GM10847 (cell line): Measurements from ENCODE around the gene SORD.

ENCODE experiments used
- POLR2A ChIP-seq: IDR thresholded peaks from 2 replicates; pipeline ENCODE4 v1.6.1; 2011; ENCODE audit not compliant: insufficient read length; ENCODE audit errors: extremely low read depth

SORD gene

DNA sequence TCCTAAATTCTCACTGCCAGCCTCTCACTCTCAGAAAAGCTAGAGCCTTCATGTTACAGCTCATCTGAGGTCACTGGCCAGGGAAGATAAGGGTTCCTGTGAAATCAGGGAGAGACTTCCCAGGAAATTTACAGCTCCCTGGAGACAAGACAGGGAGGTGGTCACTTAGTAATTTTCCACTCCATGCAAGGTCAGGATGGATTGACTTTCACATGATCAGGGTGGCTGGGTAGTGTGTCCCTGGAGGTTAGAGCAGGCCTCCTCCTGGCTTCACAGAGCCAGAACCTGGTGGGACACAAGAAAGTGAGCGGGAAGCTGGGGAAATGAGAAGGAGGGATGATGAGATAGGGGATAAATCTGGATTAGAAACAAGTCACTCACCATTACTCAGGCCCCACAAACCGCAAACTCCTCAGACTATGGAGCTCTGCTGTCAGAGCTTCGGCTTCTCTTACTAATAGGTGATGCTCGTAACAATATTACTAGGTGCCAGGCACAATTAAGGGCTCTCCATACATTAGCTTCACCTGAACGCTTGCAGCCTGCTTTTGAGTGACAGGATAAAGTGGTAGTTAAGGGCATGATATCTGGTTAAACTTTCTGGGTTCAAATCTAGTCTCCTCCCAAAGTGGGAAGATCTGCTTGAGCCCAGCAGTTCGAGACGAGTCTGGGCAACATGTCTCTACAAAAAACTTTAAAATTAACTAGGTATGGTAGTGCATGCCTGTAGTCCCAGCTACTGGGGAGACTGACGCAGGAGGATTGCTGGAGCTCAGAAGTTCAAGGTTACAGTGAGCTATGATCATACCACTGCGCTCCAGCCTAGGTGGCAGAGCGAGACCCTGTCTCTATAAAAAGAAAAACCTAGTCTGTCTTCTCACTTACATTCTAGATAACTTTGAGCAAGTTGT, 66.1 kb downstream of the SORD start:
- TF ChIP-seq POLR2A: no peak

DNA sequence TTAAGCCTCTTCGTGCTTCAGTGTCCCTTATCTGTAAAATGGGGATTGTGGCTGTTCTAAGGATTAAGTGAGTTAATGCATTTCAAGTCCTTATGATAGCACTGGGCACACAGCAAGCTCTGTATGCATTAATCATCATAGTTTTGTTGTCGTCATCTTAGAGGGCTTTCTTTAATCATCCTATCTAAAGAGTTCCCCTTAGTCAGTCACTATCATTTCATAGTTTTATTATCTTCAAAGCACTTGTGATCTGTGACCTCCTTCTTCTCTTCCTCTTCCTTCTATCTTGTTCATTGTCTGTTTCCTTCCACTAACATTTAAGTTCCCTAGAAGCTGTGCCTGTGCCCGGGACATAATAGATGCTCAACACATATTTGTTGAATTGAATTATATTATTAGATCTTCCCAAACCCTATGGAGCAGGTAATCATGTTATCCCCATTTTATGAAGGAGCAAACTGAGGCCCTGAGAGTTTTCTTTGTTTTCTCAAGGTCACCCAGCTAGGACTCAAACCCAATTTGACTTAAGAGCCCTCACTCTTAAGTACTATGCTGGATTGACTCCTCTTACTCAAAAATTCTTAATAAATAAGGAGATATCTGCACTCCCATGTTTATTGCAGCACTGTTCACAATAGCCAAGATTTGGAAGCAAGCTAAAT, 66.8 kb downstream of the SORD start:
- TF ChIP-seq POLR2A: no peak

DNA sequence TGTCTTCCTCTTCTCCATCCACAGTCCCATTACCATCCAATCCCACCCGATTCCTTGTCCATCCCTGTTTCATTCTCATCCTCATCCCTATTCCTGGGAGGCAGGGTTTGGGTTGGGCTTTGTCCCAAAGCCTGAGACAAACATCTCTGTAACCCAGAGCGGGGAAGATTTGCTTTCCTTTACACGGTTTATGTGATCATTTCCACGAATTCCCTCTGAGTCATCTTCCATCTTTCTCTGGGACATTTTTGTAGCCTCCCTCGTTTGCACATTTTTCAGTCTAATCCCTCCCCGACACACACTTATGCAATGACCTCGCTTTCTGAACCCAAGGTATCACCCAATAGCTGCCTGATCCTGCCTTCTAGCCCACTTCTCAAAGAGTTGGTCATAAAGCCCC, 68.2 kb downstream of the SORD start:
- no peak for TF ChIP-seq POLR2A

DNA sequence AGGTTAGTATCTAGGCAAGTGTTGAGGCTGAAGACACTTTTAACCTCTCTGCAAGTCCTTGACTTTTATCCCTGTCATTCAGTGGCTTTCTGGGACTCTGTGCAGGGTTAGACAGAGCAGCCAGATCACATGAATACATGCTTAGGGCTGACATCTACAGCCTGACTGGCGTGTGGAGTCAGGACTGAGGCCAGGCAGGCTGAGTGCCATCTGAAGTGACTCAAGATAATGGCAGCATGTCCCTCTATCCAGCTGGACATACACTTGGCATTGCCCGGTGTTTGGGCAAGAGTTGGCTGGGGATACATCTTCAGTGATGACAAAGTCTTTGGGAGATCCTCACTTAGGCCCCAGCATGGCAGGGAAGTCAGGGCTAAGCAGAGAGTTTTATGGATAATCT, 68.6 kb downstream of the SORD start:
- TF ChIP-seq POLR2A: no peak

DNA sequence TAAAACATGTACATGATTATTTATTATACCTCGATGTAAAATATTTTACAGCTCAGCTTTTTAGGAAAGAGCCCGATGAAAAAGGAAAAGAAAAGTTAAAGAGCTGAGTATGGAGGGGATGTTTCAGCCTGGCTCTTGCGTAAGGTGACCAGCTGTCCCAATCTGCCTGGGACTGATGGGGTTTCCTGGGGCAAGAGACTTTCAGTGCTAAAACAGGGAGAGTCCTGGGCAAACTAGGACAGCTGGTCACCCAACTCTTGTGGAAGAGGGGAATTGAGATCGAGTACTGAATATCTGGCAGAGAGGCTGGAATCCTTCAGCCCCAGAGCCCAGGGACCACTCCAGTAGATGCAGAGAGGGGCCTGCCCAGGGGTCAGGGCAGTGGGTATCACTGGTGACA, 70.0 kb downstream of the SORD start:
- TF ChIP-seq POLR2A: no peak

DNA sequence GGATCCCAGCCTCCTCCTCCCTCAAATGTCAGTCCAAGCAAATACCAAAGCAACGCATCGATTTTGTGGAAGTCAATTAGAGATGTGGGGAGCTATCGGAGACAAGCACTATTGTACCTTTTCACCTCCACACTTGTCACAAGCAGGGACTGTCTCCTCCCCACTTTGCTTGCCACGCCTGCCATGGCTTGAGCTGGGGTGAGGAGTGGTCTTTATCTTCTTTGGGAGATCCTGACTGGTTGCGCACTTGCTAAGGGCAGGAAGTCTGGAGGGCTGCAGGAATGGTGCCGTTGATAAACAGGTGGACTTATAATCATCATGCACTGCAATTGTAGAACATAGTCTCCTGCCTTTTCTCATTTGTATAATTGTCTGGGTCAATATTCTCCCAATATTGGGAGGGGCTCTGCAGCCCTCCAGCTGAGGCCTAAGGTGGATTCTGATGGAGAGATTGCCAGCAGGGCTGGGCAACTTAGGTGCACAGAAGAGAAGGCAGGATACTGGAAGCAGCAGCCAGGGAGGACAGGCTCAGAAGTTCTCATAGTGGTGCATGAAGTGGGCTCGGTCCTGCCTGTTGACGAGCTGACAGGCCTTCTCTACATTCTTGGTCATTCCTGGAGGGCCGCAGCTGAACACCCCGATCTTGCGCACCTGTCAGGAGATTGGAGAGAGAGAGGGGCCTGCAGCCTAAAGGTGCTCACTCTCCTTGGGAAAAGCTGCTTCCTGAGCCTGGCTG, 70.8 kb downstream of the SORD start:
- no peak for TF ChIP-seq POLR2A

DNA sequence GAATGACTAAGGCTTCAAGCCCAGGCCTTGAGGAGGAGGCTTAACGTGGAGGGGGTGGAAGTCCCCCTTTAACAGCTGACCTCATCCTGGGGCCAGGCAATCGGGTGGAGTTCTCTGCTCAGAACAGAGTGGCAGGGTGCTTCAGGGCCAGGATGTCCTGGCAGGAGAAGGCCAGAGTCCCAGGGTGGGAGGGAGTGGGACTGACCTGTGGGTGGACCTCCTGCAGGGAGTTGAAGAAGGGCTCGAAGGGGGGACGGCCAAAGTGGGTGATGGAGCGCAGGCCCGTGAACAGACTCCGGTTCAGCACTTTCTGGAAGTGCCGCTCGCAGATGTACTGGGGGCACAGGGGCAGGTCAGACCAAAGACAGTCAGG, 71.3 kb downstream of the SORD start:
- no peak for TF ChIP-seq POLR2A

DNA sequence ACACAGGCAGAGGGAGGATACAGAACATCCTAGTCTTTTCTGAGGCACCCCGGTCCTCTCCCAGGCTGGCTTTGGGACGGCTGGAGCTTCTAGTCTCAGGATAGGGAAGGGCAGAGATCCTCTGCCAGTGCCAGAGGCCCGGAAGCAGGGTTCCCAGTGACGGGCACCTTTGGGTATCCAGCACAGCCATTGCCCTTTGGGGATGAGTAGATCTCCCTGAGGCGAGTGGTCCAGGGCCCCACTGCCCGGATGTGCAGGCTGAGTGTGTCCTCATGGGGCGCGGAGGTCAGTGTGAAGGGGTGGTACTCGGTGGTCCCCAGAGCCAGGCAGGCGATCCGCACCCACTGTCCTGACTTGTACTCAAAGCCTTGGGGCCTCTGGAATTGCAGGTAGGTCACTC, 72.7 kb downstream of the SORD start:
- no peak for TF ChIP-seq POLR2A

DNA sequence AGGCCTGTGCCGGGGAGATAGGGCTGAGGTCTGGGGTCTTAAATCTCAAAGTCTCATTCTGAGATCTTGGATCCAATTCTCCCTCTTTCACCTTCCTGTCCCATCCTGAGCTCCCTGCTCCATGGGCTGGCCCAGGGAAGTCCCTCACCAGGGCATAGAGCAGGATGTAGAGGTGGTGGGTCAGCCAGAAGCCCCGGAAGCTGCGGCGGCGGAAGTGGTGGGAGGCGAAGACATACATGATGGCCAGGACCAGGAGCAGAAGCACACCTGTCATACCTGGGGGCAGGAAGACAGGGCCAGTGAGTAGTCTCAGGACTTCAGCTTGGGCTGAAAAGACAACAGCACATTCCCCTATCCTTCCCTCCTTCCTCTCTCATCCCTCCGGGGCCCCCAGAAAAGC, 74.5 kb downstream of the SORD start:
- no peak for TF ChIP-seq POLR2A

DNA sequence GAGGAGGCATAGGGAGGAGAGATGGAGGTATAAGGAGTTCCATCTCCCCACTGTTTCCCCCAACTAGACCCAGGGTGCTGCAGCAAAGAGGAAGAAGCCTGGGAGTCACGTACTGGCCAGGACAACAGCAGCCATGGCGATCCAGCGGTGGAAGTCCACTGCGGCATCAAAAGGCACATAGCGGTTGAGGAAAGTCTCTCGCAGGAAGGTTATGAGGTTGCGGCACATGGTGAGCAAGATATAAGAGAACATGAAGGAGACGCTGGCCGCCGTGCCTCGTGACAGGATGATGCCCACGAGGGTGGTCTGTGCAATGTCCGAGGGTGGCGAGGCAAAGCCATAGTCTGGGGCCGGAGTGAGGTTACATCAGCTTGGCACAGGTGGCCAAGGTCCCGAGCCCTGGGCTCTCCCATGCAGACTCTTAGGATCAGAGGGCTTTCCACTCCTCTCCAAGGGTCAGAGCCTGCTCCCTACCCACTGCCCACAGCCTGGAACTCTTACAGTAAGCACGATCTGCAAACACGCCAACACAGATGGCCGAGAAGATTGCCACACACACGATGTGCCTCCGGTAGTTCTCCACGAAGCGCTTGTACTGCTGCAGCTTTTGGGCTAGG, 76.7 kb downstream of the SORD start:
- no peak for TF ChIP-seq POLR2A

DNA sequence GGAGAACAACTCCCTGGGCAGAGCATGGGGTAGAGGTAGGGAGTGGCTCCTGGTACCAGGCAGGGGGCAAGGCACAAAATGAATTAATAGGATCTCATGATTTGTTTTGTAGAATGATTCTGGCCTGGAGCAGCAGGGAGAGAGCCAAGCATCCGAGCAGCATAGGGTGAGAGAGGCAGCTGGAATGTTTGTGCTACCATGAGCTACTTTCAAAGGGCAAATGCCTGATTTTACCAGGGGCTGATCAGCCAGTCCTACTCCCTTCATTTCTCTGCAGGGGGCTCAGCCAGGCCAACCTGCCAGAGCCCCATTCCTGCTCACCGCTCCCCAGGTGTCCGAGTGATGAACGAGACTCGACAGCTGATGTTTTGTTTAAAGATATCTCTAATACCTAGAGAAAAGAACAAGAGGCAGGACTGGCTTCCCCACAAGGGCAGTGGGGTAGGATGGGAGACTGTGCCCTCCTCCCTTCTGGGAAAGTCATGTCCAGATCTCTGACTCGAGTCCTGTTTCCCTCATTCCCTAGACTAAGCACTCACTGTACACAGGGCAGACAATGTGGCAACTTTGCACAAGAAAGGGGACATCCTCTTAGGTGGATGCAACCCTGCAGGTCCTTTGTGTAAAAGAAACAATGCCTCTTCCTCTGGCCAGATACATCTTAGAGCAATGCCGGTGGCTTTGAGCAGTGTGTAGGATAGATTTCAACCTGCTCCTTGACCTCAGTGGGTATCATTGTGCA, 78.1 kb downstream of the SORD start:
- no peak for TF ChIP-seq POLR2A

DNA sequence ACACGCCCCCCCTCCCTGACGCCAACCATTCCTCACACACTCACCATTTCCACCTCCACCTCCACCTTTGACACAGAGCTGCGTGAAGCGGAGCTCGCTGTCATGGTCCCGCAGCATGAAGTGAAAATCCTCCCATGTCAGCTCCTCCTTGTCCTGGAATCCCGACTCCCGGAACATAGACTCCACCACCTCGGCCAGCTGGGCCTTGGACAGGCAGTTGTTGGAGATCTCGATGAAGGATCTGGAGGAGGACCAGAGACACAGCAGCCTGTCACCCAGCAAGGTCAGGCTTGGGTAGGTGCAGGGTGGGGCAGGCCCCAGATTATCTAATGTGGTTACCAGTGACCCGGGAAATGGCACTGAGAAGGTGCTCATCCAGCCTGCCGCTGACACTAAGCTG, 78.8 kb downstream of the SORD start:
- TF ChIP-seq POLR2A: no peak

DNA sequence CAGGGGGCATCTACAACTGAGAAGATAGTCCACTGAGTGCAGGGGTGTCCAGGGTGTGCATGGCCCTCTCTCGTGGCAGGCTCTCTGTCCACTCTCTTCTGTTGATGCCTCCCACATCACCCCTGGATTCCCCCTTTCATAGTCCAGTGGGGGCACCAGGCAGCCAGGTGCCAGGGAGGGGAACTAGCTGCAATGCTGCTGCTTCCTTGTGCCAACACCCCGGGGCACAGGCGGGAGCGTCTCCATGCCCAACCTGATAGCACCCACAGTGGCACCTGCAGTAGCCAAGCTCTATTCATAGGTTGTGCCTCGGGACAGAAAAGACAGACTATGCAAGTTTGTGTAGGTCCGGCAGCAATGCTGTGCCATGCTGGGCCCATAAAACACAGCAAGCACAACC, 79.2 kb downstream of the SORD start:
- TF ChIP-seq POLR2A: no peak

DNA sequence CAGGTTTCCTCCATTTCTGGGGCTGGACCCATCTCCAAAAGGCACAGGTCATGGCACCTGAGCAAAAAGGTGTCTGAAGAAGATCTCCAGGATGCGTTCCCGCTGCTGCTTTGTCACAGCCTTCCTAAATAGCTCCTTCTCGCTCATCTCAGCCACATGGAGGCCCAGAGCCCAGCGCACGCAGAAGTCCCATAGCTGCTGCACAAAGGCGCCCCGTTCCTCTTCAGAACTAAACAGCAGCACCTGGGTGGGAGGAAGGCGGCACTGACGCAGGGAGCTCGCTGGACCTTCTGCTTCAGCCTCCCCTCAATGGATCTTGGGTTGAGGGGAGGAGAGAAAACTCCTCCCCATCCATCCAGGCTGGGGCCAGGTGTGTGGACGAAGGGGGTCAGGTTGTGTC, 82.6 kb downstream of the SORD start:
- no peak for TF ChIP-seq POLR2A
